Measurements from ENCODE around the gene CACNA1H.

CACNA1H gene

GRCh38 chr16:1126044-1126443 is 26.9 kb upstream of the CACNA1H start:
- TF ChIP-seq CTCF (IDR thresholded peaks at IDR 0.05; ENCODE audit: low read length, missing control alignments) = no peak
- DNase-seq (ENCODE audit: low read depth) = no peak
- H3K4me3 ChIP-seq (replicated peaks; ENCODE audit: low read depth, low read length) = no peak overlapping the region

GRCh38 chr16:1126586-1126985 is 26.3 kb upstream of the CACNA1H start:
- DNase-seq (ENCODE audit: low read depth) = no peak
- no peak overlapping the region for H3K4me3 ChIP-seq (replicated peaks; ENCODE audit: low read depth, low read length)
- TF ChIP-seq CTCF (IDR thresholded peaks at IDR 0.05; ENCODE audit: low read length, missing control alignments) = no peak

GRCh38 chr16:1127101-1127500 is 25.8 kb upstream of the CACNA1H start:
- H3K4me3 ChIP-seq (replicated peaks; ENCODE audit: low read depth, low read length) = no peak overlapping the region
- no peak for TF ChIP-seq CTCF (IDR thresholded peaks at IDR 0.05; ENCODE audit: low read length, missing control alignments)
- no peak for DNase-seq (ENCODE audit: low read depth)

GRCh38 chr16:1127971-1128715 is 24.8 kb upstream of the CACNA1H start:
- H3K4me3 ChIP-seq (replicated peaks; ENCODE audit: low read depth, low read length) = no peak overlapping the region
- DNase-seq (ENCODE audit: low read depth) = no peak
- no peak for TF ChIP-seq CTCF (IDR thresholded peaks at IDR 0.05; ENCODE audit: low read length, missing control alignments)

- H3K4me3 ChIP-seq (replicated peaks; ENCODE audit: low read depth, low read length) = no peak overlapping the region
- DNase-seq (ENCODE audit: low read depth) = no peak
- no peak for TF ChIP-seq CTCF (IDR thresholded peaks at IDR 0.05; ENCODE audit: low read length, missing control alignments)
These were observed 23.6 kb upstream of the CACNA1H start for GRCh38 chr16:1129106-1129960.

- no peak overlapping the region for H3K4me3 ChIP-seq (replicated peaks; ENCODE audit: low read depth, low read length)
- DNase-seq (ENCODE audit: low read depth) = no peak
- no peak for TF ChIP-seq CTCF (IDR thresholded peaks at IDR 0.05; ENCODE audit: low read length, missing control alignments)
These were observed 22.5 kb upstream of the CACNA1H start for GRCh38 chr16:1130382-1130781.
